Measurements from ENCODE around the gene DTD2.
"Not testable (repeated sequence)": the region's sequence is repeated elsewhere in the genome, so short reads cannot be mapped to it uniquely, and the experiment has no call there.

Gene DTD2

GRCh38 chr14:31465111-31465510 is 7.8 kb upstream of the DTD2 start:
- H3K4me3 ChIP-seq (ENCODE audit: low read depth, low read length) = no peak overlapping the region
- DNase-seq (ENCODE audit: low read depth) = no peak

GRCh38 chr14:31462450-31462849 is 5.1 kb upstream of the DTD2 start:
- not testable (repeated sequence) for H3K4me3 ChIP-seq (ENCODE audit: low read depth, low read length); DNase-seq (ENCODE audit: low read depth)

More at GRCh38 chr14:31465111-31465510, 7.8 kb upstream of the DTD2 start:
- TF ChIP-seq CTCF (IDR thresholded peaks at IDR 0.05; ENCODE audit: insufficient read depth, low read depth, low read length, missing control alignments) = no peak

DNA sequence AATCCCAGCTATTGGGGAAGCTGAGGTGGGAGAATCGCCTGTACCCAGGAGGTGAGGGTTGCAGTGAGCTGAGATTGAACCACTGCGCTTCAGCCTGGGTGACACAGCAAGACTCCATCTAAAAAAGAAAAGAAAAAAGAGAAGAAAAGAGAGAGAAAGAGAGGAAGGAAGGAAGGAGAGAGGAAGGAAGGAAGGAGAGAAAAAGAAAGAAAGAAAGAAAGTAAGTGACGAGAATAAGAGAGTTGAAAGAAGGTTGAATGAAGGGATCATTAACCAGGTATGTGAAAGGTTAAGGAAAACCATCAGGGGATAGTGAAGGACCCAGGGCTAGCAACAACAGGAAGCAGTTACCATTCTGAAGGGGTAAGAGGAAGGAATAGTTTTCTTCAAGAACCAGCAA is 4.2 kb upstream of the DTD2 start:
- H3K4me3 ChIP-seq (ENCODE audit: low read depth, low read length) = no peak overlapping the region
- no peak for DNase-seq (ENCODE audit: low read depth)
- TF ChIP-seq CTCF (IDR thresholded peaks at IDR 0.05; ENCODE audit: insufficient read depth, low read depth, low read length, missing control alignments) = no peak

GRCh38 chr14:31457665-31458659 is 656 bp upstream of the DTD2 start:
- no peak for DNase-seq (ENCODE audit: low read depth)
- H3K4me3 ChIP-seq (ENCODE audit: low read depth, low read length) = peak overlapping the region; percentile 86
- no peak for TF ChIP-seq CTCF (IDR thresholded peaks at IDR 0.05; ENCODE audit: insufficient read depth, low read depth, low read length, missing control alignments)

DNA sequence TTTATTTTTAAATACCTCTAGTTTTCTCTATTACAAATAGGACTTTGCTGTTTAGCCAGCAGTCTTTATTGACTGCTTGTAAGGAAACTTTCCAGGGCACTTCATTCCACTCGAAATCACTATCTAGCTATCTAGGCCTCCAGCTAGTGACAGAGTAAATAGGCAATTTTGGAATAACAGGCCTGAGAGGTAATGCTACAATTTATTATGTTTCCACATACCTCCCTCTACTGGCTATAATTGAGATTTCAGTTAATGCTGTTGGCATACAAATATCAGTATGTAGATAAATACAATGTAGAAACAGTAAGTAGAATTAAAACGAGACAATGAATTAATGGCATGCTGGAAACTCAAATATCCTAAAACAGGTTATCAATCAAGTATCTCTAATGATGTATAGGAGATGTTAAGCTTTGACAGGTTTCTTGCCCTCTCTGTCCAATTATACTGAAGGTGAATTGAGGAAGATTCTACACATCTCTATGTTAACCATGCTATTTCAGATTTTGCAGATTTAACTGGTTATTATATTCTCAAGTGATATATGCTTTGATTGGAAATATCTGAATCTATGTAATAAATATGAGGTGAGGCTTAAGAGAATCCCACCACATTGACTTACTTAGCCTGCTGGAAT is 7.2 kb downstream of the DTD2 start:
- DNase-seq (ENCODE audit: low read depth) = peak; percentile 40
- peak; percentile 45 for TF ChIP-seq CTCF (IDR thresholded peaks at IDR 0.05; ENCODE audit: insufficient read depth, low read depth, low read length, missing control alignments)
- H3K4me3 ChIP-seq (ENCODE audit: low read depth, low read length) = no peak overlapping the region

DNA sequence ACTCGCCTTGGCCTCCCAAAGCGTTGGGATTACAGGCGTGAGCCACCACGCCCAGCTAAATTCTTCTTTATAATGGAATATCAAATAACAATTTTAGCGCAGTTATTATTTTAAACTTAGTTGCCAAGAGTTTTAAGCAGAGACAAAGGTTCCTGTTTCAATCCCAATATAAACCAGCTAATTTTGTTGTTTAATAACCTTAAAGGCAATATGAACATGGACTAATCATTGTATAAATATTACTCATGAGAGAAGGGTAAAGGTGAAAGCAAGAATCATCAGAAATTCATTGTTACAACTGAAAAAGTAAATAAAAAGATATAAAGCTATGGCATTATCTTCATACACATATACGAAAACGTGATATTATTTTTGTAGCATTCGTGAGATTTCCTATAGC is 8.2 kb downstream of the DTD2 start:
- no peak for TF ChIP-seq CTCF (IDR thresholded peaks at IDR 0.05; ENCODE audit: insufficient read depth, low read depth, low read length, missing control alignments)
- H3K4me3 ChIP-seq (ENCODE audit: low read depth, low read length) = no peak overlapping the region
- no peak for DNase-seq (ENCODE audit: low read depth)

GRCh38 chr14:31445703-31446102 is 11.6 kb downstream of the DTD2 start:
- no peak overlapping the region for H3K4me3 ChIP-seq (ENCODE audit: low read depth, low read length)
- TF ChIP-seq CTCF (IDR thresholded peaks at IDR 0.05; ENCODE audit: insufficient read depth, low read depth, low read length, missing control alignments) = no peak
- DNase-seq (ENCODE audit: low read depth) = no peak

Measured in GM12865 (cell line).